ENCODE data around the gene CDHR2. TPM values are rescaled to one million over a fixed set of nuclear protein-coding genes. Genes with fewer than 3 reads are reported as not detected.

The CDHR2 gene
- total and polyA plus RNA-seq, 2 donors (not counting 3 experiments of a cell fraction or from before 2014, with no cell fraction given): not detected

DNA sequence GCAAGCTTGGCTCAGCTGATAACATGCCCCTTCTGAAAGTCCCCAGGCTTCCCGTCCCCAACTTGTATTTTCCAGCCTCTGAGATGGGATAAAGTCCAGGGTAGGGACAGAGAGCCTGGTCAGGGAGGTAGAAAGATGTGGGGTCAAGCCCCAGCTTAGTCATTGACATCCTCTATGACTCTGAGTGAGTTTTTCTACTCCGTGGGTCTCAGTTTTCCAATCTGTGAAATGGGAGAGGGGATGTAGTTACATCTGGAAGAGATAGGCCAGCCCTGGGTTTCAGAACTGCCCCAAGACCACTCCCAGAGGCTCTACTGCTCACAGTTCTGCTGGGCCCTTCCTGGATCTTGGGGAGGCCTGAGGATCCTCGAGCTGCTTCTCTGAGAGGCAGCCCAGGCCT is 57.7 kb downstream of the CDHR2 start:
- Histone ChIP-seq H4K20me1 (replicated peaks; ENCODE audit: control insufficient read depth, extremely low read depth, insufficient read depth, low read length) (no peaks in the 10 kb centered on the region), H3K9me1 (replicated peaks; ENCODE audit: control insufficient read depth, extremely low read depth, insufficient read depth, low read length) (no peaks in the 10 kb centered on the region), H3K36me3 (ENCODE audit: control insufficient read depth in 2 of 2, extremely low read depth in 1 of 2, insufficient read depth in 2 of 2, low read length in 2 of 2) (no peaks in the 10 kb centered on the region), H3K4me1 (ENCODE audit: control insufficient read depth, extremely low read depth, insufficient read depth, low read length) (peaks cover 2% of the 10 kb centered on the region), H3K9ac (replicated peaks; ENCODE audit: extremely low read depth, insufficient read depth, low read length) (no peak overlapping the region), H3K27ac (ENCODE audit: insufficient read depth, low read depth, low read length) (no peak overlapping the region), H3K4me3 (replicated peaks in 1 of 3; ENCODE audit: insufficient read depth in 1 of 3, low read depth in 1 of 3, low read length in 3 of 3) (no peak overlapping the region), H2AFZ (ENCODE audit: low read depth, low read length) (no peak overlapping the region), H3K79me2 (ENCODE audit: control insufficient read depth, insufficient read depth, low read length) (no peaks in the 10 kb centered on the region), H3K27me3 (ENCODE audit: control insufficient read depth in 2 of 2, insufficient read depth in 2 of 2, low read length in 2 of 2) (no peaks in the 10 kb centered on the region), H3K4me2 (ENCODE audit: insufficient read depth, low read length) (no peak overlapping the region), H3K9me3 (replicated peaks; ENCODE audit: control insufficient read depth, insufficient read depth, low read length) (no peaks in the 10 kb centered on the region)
- POLR2A ChIA-PET: no interaction called here
- CTCF ChIA-PET: interaction anchor here (1.3 to 1.4 kb wide), 2 partner anchors 10 to 239 kb away, joined by 3 read pairs; no protein-coding TSS in a partner anchor
- intact Hi-C loops (cut with micrococcal nuclease): no loop called here
- BruUV-seq (replicated peaks): no TSS peak
- no peak for DNase-seq (ENCODE audit: low read depth, low spot score)
- dilution Hi-C loops (cut with MboI; ENCODE audit: extremely low pct_ligation_motif_present, low sequenced_read_pairs): no loop called here
- TF ChIP-seq, protein P1, sequence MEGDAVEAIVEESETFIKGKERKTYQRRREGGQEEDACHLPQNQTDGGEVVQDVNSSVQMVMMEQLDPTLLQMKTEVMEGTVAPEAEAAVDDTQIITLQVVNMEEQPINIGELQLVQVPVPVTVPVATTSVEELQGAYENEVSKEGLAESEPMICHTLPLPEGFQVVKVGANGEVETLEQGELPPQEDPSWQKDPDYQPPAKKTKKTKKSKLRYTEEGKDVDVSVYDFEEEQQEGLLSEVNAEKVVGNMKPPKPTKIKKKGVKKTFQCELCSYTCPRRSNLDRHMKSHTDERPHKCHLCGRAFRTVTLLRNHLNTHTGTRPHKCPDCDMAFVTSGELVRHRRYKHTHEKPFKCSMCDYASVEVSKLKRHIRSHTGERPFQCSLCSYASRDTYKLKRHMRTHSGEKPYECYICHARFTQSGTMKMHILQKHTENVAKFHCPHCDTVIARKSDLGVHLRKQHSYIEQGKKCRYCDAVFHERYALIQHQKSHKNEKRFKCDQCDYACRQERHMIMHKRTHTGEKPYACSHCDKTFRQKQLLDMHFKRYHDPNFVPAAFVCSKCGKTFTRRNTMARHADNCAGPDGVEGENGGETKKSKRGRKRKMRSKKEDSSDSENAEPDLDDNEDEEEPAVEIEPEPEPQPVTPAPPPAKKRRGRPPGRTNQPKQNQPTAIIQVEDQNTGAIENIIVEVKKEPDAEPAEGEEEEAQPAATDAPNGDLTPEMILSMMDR (IDR thresholded peaks at IDR 0.05; ENCODE audit: extremely low read depth in 1 of 2, insufficient read depth in 1 of 2, low read depth in 1 of 2, low read length in 2 of 2): no peak
- no peak for TF ChIP-seq JUN (IDR thresholded peaks at IDR 0.05; ENCODE audit: borderline replicate concordance, insufficient read depth, insufficient read length, low read depth)
- no peak for TF ChIP-seq POLR2A (IDR thresholded peaks at IDR 0.05; ENCODE audit: low read depth, low read length)
- TF ChIP-seq FOS (IDR thresholded peaks at IDR 0.05; ENCODE audit: borderline replicate concordance, insufficient read depth, low read length): no peak
- no peak for TF ChIP-seq GATA2 (IDR thresholded peaks at IDR 0.05; ENCODE audit: insufficient read depth, insufficient read length, low read depth, low read length)
- TF ChIP-seq MYC (IDR thresholded peaks at IDR 0.05; ENCODE audit: low read depth, low read length): no peak
- TF ChIP-seq MAX (IDR thresholded peaks at IDR 0.05; ENCODE audit: insufficient read depth, insufficient read length): no peak
- no peak for TF ChIP-seq POLR2AphosphoS5 (IDR thresholded peaks at IDR 0.05; ENCODE audit: insufficient read depth, low read depth, low read length)
- TF ChIP-seq EZH2 (IDR thresholded peaks at IDR 0.05; ENCODE audit: borderline replicate concordance, low read depth, low read length, severe bottlenecking): no peak
- no peak for FAIRE-seq

Data from endothelial cell of umbilical vein (primary cell).